Nephron (organoid): ENCODE results near the gene FAM78B.

Source experiments
- H3K27ac Mint-ChIP-seq, 3 experiments: 2 replicates each; pipeline ENCODE4 v1.8.0; 2020; ENCODE audit warnings: mixed read lengths in 3 of 3, mild to moderate bottlenecking in 2 of 3, moderate library complexity in 1 of 3
- H3K27me3 Mint-ChIP-seq: 2 replicates; pipeline ENCODE4 v1.8.0; 2021; ENCODE audit warnings: low read depth, mild to moderate bottlenecking, moderate library complexity, mixed read lengths
- H3K36me3 Mint-ChIP-seq: 2 replicates; pipeline ENCODE4 v1.8.0; 2020; ENCODE audit warnings: low read depth, mixed read lengths
- H3K4me1 Mint-ChIP-seq: 2 replicates; pipeline ENCODE4 v1.8.0; 2020; ENCODE audit warnings: mixed read lengths
- H3K4me3 Mint-ChIP-seq, 3 experiments: 2 replicates each; pipeline ENCODE4 v1.8.0; 2020; ENCODE audit warnings: mild to moderate bottlenecking in 3 of 3, mixed read lengths in 3 of 3, moderate library complexity in 2 of 3
- H3K9me3 Mint-ChIP-seq: 2 replicates; pipeline ENCODE4 v1.8.0; 2020; ENCODE audit warnings: mixed read lengths
- TF ChIP-seq, protein P1 (sequence below), 3 experiments: fragments of 200-600 bp; sonication (generic); IDR thresholded peaks; one replicate each; pipeline ENCODE4 v1.5.0; 2021; ENCODE audit warnings: antibody characterized with exemption in 3 of 3; ENCODE audit not compliant: unreplicated experiment in 3 of 3

FAM78B gene

DNA sequence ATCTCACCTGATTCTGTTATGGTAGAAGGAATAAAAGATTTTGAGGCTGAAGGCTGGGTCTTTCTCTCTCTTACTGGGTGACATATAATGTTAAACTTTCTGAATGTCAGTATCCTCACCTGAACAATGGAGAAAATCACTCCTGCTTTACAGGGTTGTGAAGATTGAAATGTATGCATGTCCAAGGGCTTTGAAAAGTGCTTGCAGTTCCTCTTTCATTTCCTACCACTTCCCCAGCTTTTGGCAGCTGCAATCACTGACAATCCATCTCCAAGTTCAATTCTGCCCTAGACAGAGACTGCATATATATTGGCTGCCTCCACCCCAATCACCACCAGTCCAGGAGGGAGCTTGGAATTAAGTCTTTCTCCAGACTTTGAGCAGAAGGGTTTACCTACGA lies 39.8 kb downstream of the FAM78B start:
- TF ChIP-seq, protein P1, sequence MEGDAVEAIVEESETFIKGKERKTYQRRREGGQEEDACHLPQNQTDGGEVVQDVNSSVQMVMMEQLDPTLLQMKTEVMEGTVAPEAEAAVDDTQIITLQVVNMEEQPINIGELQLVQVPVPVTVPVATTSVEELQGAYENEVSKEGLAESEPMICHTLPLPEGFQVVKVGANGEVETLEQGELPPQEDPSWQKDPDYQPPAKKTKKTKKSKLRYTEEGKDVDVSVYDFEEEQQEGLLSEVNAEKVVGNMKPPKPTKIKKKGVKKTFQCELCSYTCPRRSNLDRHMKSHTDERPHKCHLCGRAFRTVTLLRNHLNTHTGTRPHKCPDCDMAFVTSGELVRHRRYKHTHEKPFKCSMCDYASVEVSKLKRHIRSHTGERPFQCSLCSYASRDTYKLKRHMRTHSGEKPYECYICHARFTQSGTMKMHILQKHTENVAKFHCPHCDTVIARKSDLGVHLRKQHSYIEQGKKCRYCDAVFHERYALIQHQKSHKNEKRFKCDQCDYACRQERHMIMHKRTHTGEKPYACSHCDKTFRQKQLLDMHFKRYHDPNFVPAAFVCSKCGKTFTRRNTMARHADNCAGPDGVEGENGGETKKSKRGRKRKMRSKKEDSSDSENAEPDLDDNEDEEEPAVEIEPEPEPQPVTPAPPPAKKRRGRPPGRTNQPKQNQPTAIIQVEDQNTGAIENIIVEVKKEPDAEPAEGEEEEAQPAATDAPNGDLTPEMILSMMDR (IDR thresholded peaks at IDR 0.05; ENCODE audit: unreplicated experiment in 3 of 3) = no peak
- Mint-ChIP-seq H3K36me3 (no peaks in the 10 kb centered on the region), H3K27me3 (no peaks in the 10 kb centered on the region), H3K4me1 (no peaks in the 10 kb centered on the region), H3K27ac (no peak overlapping the region), H3K9me3 (no peaks in the 10 kb centered on the region), H3K4me3 (no peak overlapping the region)

GRCh38 chr1:166122873-166123466 lies 43.8 kb downstream of the FAM78B start:
- Mint-ChIP-seq H3K27me3 (no peaks in the 10 kb centered on the region), H3K27ac (no peak overlapping the region), H3K36me3 (no peaks in the 10 kb centered on the region), H3K9me3 (no peaks in the 10 kb centered on the region), H3K4me3 (no peak overlapping the region), H3K4me1 (no peaks in the 10 kb centered on the region)
- TF ChIP-seq, protein P1 (IDR thresholded peaks at IDR 0.05; ENCODE audit: unreplicated experiment in 3 of 3) = no peak

GRCh38 chr1:166121010-166121409 lies 45.8 kb downstream of the FAM78B start:
- TF ChIP-seq, protein P1 (IDR thresholded peaks at IDR 0.05; ENCODE audit: unreplicated experiment in 3 of 3) = no peak
- H3K27ac Mint-ChIP-seq = no peak overlapping the region
- H3K27me3 Mint-ChIP-seq = no peaks in the 10 kb centered on the region
- no peaks in the 10 kb centered on the region for H3K9me3 Mint-ChIP-seq
- no peaks in the 10 kb centered on the region for H3K4me1 Mint-ChIP-seq
- H3K36me3 Mint-ChIP-seq = no peaks in the 10 kb centered on the region
- no peak overlapping the region for H3K4me3 Mint-ChIP-seq

DNA sequence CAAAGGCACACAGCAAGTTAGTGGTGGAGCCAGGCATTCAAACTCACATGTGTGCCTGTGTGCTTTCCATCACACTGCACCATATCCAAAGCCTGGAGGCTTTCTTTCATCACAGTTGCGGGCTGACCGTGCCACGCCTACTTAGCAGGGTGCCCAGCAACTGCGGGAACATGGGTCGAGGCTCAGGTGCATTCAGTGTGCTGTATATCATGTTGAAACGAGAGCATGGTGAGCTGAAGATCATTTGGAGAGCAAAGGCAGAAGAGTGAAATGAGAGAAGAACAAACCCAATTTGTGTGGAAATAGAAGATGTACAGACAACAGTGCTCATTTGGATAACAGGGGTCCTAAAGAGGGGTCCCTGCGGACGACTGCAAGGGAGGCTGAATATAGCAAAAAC lies 46.5 kb downstream of the FAM78B start:
- TF ChIP-seq, protein P1 (IDR thresholded peaks at IDR 0.05; ENCODE audit: unreplicated experiment in 3 of 3) = no peak
- H3K36me3 Mint-ChIP-seq = no peaks in the 10 kb centered on the region
- H3K27ac Mint-ChIP-seq = no peak overlapping the region
- H3K9me3 Mint-ChIP-seq = no peaks in the 10 kb centered on the region
- no peaks in the 10 kb centered on the region for H3K27me3 Mint-ChIP-seq
- H3K4me3 Mint-ChIP-seq = no peak overlapping the region
- no peaks in the 10 kb centered on the region for H3K4me1 Mint-ChIP-seq

- H3K36me3 Mint-ChIP-seq = no peaks in the 10 kb centered on the region
- H3K9me3 Mint-ChIP-seq = no peaks in the 10 kb centered on the region
- no peaks in the 10 kb centered on the region for H3K27me3 Mint-ChIP-seq
- H3K4me1 Mint-ChIP-seq = no peaks in the 10 kb centered on the region
- TF ChIP-seq, protein P1 (IDR thresholded peaks at IDR 0.05; ENCODE audit: unreplicated experiment in 3 of 3) = no peak
- H3K27ac Mint-ChIP-seq = no peak overlapping the region
- no peak overlapping the region for H3K4me3 Mint-ChIP-seq
These were observed 47.3 kb downstream of the FAM78B start for GRCh38 chr1:166119471-166119965.

DNA sequence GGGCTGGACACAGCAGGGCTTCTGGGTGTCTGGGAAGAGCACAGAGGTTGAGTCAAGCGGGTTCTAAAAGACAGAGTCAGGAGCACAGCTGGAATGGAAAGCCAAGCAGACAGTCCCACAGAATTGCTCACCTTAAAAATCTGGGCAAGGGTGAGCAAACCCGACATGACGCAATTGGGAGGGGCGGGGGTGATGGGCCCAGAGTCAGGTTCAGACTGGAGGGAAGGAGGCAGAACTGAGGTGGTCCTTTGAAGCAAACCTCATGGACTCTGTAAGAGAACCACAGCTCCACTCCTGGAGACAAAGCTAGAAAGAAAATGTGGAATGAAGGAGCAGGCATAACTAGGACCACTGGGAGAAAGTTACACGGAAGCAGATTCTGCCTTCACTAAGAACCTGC lies 49.0 kb downstream of the FAM78B start:
- TF ChIP-seq, protein P1 (IDR thresholded peaks at IDR 0.05; ENCODE audit: unreplicated experiment in 3 of 3) = no peak
- H3K4me1 Mint-ChIP-seq = no peaks in the 10 kb centered on the region
- no peaks in the 10 kb centered on the region for H3K36me3 Mint-ChIP-seq
- H3K27me3 Mint-ChIP-seq = no peaks in the 10 kb centered on the region
- no peaks in the 10 kb centered on the region for H3K9me3 Mint-ChIP-seq
- no peak overlapping the region for H3K4me3 Mint-ChIP-seq
- no peak overlapping the region for H3K27ac Mint-ChIP-seq
